ENCODE results near the gene PCYT1A. TPM values are rescaled to one million over a fixed set of nuclear protein-coding genes. Genes with fewer than 3 reads are reported as not detected.

The PCYT1A gene
- total and polyA plus RNA-seq, 10 of the 15 experiments (the other 5 are each of a cell fraction or from before 2014, with no cell fraction given): 10.8 to 64.3 (median 48.6) TPM

- TF ChIP-seq E4F1 (IDR thresholded peaks at IDR 0.05; ENCODE audit: borderline replicate concordance, partially characterized antibody): no peak
- TF ChIP-seq IKZF2 (IDR thresholded peaks at IDR 0.05): peak; percentile 98
- no peak for TF ChIP-seq ZNF274 (IDR thresholded peaks at IDR 0.05; ENCODE audit: insufficient read depth, insufficient read length)
- TF ChIP-seq PRDM15 (CRISPR knock-in tag; IDR thresholded peaks at IDR 0.05): no peak; the same call in 1 of the 2 replicates
- TF ChIP-seq CTCF (IDR thresholded peaks at IDR 0.05 in 2 of 3, conservative IDR thresholded peaks at IDR 0.05 in 1 of 3; ENCODE audit: control insufficient read depth in 2 of 3, extremely low read depth in 1 of 3, insufficient read depth in 1 of 3, low read depth in 3 of 3, low read length in 3 of 3): no peak
- no peak; the same call in 1 of the 2 replicates for TF ChIP-seq STAT3 (IDR thresholded peaks at IDR 0.05; ENCODE audit: low read depth, low read length)
- no peak for TF ChIP-seq CEBPB (IDR thresholded peaks at IDR 0.05; ENCODE audit: borderline replicate concordance in 1 of 2, low read depth in 2 of 2, low read length in 2 of 2)
- TF ChIP-seq PBX3 (IDR thresholded peaks at IDR 0.05; ENCODE audit: insufficient replicate concordance, low read depth, low read length): no peak
- peak; percentile 75; the same call in 1 of the 2 replicates for TF ChIP-seq ZNF217 (IDR thresholded peaks at IDR 0.05)
- TF ChIP-seq HDGF (IDR thresholded peaks at IDR 0.05): peak; percentile 100
- TF ChIP-seq GATAD2B (conservative IDR thresholded peaks at IDR 0.05; ENCODE audit: low read depth): peak; percentile 88; the same call in 1 of the 2 replicates
- no peak for TF ChIP-seq HDAC2 (IDR thresholded peaks at IDR 0.05)
- TF ChIP-seq RAD51 (IDR thresholded peaks at IDR 0.05): peak; percentile 44; the same call in 1 of the 2 replicates
- TF ChIP-seq TARDBP (IDR thresholded peaks at IDR 0.05; ENCODE audit: borderline replicate concordance): no peak
- no peak for TF ChIP-seq ZNF24 (IDR thresholded peaks at IDR 0.05)
- TF ChIP-seq MXI1 (IDR thresholded peaks at IDR 0.05; ENCODE audit: low read depth, low read length): no peak
- peak; percentile 95 for TF ChIP-seq NBN (IDR thresholded peaks at IDR 0.05)
- no peak for TF ChIP-seq PAX8 (IDR thresholded peaks at IDR 0.05)
Observed at GRCh38 chr3:196192524-196193051, 94.9 kb downstream of the PCYT1A start (continued).

All from GM12878 (cell line).